ENCODE data around the gene TTYH1. TPM values are rescaled to one million over a fixed set of nuclear protein-coding genes. Genes with fewer than 3 reads are reported as not detected.

Gene TTYH1
- total and polyA plus RNA-seq, 7 experiments from 2014 or later, result 0.10 to 1.8 (median 0.32) TPM; not detected in 3

Other genes with a start within 250 kb of the TTYH1 start
- 1 to 10 TPM in 3 of 5 experiments, not detected in 2; 1.0 to 5.9 (median 1.2) TPM for gene TMC4, start 242.3 kb upstream of the TTYH1 start, total RNA-seq
- under 1 TPM in 1 of 2 donors, not detected in 1; 0.20 TPM for gene TMC4, start 242.3 kb upstream of the TTYH1 start, polyA plus RNA-seq
- gene MBOAT7, start 225.9 kb upstream of the TTYH1 start, total RNA-seq, result 10 to 100 TPM; 25.8 to 79.4 (median 43.0) TPM
- gene MBOAT7, start 225.9 kb upstream of the TTYH1 start, polyA plus RNA-seq, result 10 to 100 TPM; 11.3 to 18.9 TPM
- 10 to 100 TPM in 4 of 5 experiments, 1 to 10 TPM in 1; 9.5 to 24.2 (median 17.8) TPM for gene TSEN34, start 224.2 kb upstream of the TTYH1 start, total RNA-seq
- 10 to 100 TPM; 29.5 to 48.7 TPM for gene TSEN34, start 224.2 kb upstream of the TTYH1 start, polyA plus RNA-seq
- 1,000 to 10,000 TPM; 1,217 to 2,149 (median 1,306) TPM for gene RPS9, start 214.6 kb upstream of the TTYH1 start, total RNA-seq
- gene RPS9, start 214.6 kb upstream of the TTYH1 start, polyA plus RNA-seq, result 1,000 to 10,000 TPM; 1,192 to 1,308 TPM
- gene LILRB3, start 192.5 kb upstream of the TTYH1 start, total RNA-seq, result 10 to 100 TPM in 1 of 5 experiments, 1 to 10 TPM in 4; 1.9 to 76.4 (median 2.1) TPM
- under 1 TPM in 1 of 2 donors, not detected in 1; 0.40 TPM for gene LILRB3, start 192.5 kb upstream of the TTYH1 start, polyA plus RNA-seq
- gene LILRA6, start 172.7 kb upstream of the TTYH1 start, total RNA-seq, result 10 to 100 TPM in 1 of 5 experiments, 1 to 10 TPM in 1, under 1 TPM in 3; 0.24 to 27.0 (median 0.97) TPM
- gene LILRA6, start 172.7 kb upstream of the TTYH1 start, polyA plus RNA-seq, result under 1 TPM; 0.12 to 0.36 TPM
- 1 to 10 TPM in 3 of 5 experiments, under 1 TPM in 1, not detected in 1; 0.08 to 1.8 (median 1.2) TPM for gene LILRB5, start 158.2 kb upstream of the TTYH1 start, total RNA-seq
- gene LILRB5, start 158.2 kb upstream of the TTYH1 start, polyA plus RNA-seq, result not detected
- 100 to 1,000 TPM in 1 of 5 experiments, 10 to 100 TPM in 1, 1 to 10 TPM in 2, not detected in 1; 1.5 to 131 (median 6.0) TPM for gene LILRB2, start 134.4 kb upstream of the TTYH1 start, total RNA-seq
- under 1 TPM in 1 of 2 donors, not detected in 1; 0.12 TPM for gene LILRB2, start 134.4 kb upstream of the TTYH1 start, polyA plus RNA-seq
- gene LILRA5, start 102.3 kb upstream of the TTYH1 start, total RNA-seq, result 10 to 100 TPM in 1 of 5 experiments, 1 to 10 TPM in 1, under 1 TPM in 2, not detected in 1; 0.32 to 82.1 (median 5.1) TPM
- under 1 TPM in 1 of 2 donors, not detected in 1; 0.34 TPM for gene LILRA5, start 102.3 kb upstream of the TTYH1 start, polyA plus RNA-seq
- 1 to 10 TPM in 2 of 5 experiments, not detected in 3; 3.5 to 8.9 TPM for gene LILRA4, start 76.3 kb upstream of the TTYH1 start, total RNA-seq
- gene LILRA4, start 76.3 kb upstream of the TTYH1 start, polyA plus RNA-seq, result not detected
- 10 to 100 TPM; 47.0 to 92.3 (median 82.3) TPM for gene LAIR1, start 50.5 kb upstream of the TTYH1 start, total RNA-seq
- 10 to 100 TPM; 48.6 to 98.1 TPM for gene LAIR1, start 50.5 kb upstream of the TTYH1 start, polyA plus RNA-seq
- 100 to 1,000 TPM; 238 to 685 (median 503) TPM for gene LENG8, start 33.7 kb downstream of the TTYH1 start, total RNA-seq
- gene LENG8, start 33.7 kb downstream of the TTYH1 start, polyA plus RNA-seq, result 10 to 100 TPM in 1 of 2 donors, 1 to 10 TPM in 1; 6.2 to 16.8 TPM
- 1 to 10 TPM; 3.5 to 6.1 (median 4.3) TPM for gene LENG9, start 48.3 kb downstream of the TTYH1 start, total RNA-seq
- under 1 TPM; 0.09 to 0.16 TPM for gene LENG9, start 48.3 kb downstream of the TTYH1 start, polyA plus RNA-seq
- gene CDC42EP5, start 57.8 kb downstream of the TTYH1 start, total RNA-seq, result not detected
- not detected for gene CDC42EP5, start 57.8 kb downstream of the TTYH1 start, polyA plus RNA-seq
- 10 to 100 TPM in 1 of 5 experiments, 1 to 10 TPM in 2, under 1 TPM in 1, not detected in 1; 0.85 to 12.8 (median 2.2) TPM for gene LAIR2, start 87.4 kb downstream of the TTYH1 start, total RNA-seq
- gene LAIR2, start 87.4 kb downstream of the TTYH1 start, polyA plus RNA-seq, result 1 to 10 TPM; 2.5 to 5.5 TPM
- 10 to 100 TPM in 1 of 5 experiments, 1 to 10 TPM in 1, under 1 TPM in 3; 0.24 to 50.3 (median 0.87) TPM for gene LILRA2, start 158.3 kb downstream of the TTYH1 start, total RNA-seq
- under 1 TPM; 0.18 to 0.38 TPM for gene LILRA2, start 158.3 kb downstream of the TTYH1 start, polyA plus RNA-seq
- 10 to 100 TPM in 1 of 5 experiments, 1 to 10 TPM in 1, not detected in 3; 4.3 to 36.7 TPM for gene LILRA1, start 178.2 kb downstream of the TTYH1 start, total RNA-seq
- gene LILRA1, start 178.2 kb downstream of the TTYH1 start, polyA plus RNA-seq, result under 1 TPM in 1 of 2 donors, not detected in 1; 0.14 TPM
- 10 to 100 TPM in 1 of 5 experiments, 1 to 10 TPM in 3, not detected in 1; 1.1 to 56.5 (median 5.1) TPM for gene LILRB1, start 215.0 kb downstream of the TTYH1 start, total RNA-seq
- gene LILRB1, start 215.0 kb downstream of the TTYH1 start, polyA plus RNA-seq, result under 1 TPM in 1 of 2 donors, not detected in 1; 0.09 TPM
- gene LILRB4, start 247.5 kb downstream of the TTYH1 start, total RNA-seq, result 10 to 100 TPM in 1 of 5 experiments, 1 to 10 TPM in 3, under 1 TPM in 1; 0.15 to 20.2 (median 2.5) TPM
- not detected for gene LILRB4, start 247.5 kb downstream of the TTYH1 start, polyA plus RNA-seq